Upper lobe of left lung (tissue), 4 donors: ENCODE measurements around the gene SPAG16.

ENCODE experiments used
- POLR2AphosphoS5 ChIP-seq, 2 donors: sonication (generic); formaldehyde crosslinking; IDR thresholded peaks; one replicate each; pipeline ENCODE4 v1.5.1; 2017; ENCODE audit warnings: antibody characterized with exemption in 2 of 2
- TF ChIP-seq, protein P1 (sequence below), 6 experiments: fragments of 450-650 bp in 4 of 6; fragments of 200-600 bp in 2 of 6; sonication (generic) in 2 of 6; IDR thresholded peaks; one replicate each; pipeline ENCODE4 v1.5.1; 2016 to 2019; ENCODE audit warnings: antibody characterized with exemption in 6 of 6

DNA sequence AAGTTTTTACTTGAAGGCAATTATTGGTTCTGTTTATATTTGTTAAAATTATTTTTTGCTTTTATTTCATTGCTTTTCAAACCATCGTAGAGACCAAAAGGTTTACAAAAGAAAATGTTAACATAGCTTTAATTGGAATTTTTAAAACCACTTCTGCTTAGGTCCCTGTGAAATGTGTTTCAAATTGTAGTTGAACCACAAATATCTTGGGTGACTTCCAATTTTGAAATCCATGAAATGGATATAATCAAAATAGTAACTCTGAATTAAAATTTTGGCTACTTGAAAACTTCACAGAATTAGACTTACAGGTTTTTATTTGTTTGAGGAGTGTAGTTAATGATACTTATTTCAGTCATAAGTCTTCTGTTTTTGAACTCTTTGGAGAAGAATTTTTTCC lies 3.1 kb upstream of the SPAG16 start:
- no peak for TF ChIP-seq POLR2AphosphoS5 (IDR thresholded peaks at IDR 0.05)
- TF ChIP-seq, protein P1, sequence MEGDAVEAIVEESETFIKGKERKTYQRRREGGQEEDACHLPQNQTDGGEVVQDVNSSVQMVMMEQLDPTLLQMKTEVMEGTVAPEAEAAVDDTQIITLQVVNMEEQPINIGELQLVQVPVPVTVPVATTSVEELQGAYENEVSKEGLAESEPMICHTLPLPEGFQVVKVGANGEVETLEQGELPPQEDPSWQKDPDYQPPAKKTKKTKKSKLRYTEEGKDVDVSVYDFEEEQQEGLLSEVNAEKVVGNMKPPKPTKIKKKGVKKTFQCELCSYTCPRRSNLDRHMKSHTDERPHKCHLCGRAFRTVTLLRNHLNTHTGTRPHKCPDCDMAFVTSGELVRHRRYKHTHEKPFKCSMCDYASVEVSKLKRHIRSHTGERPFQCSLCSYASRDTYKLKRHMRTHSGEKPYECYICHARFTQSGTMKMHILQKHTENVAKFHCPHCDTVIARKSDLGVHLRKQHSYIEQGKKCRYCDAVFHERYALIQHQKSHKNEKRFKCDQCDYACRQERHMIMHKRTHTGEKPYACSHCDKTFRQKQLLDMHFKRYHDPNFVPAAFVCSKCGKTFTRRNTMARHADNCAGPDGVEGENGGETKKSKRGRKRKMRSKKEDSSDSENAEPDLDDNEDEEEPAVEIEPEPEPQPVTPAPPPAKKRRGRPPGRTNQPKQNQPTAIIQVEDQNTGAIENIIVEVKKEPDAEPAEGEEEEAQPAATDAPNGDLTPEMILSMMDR (IDR thresholded peaks at IDR 0.05): no peak
